ENCODE results near the gene FLCN.

Gene FLCN

DNA sequence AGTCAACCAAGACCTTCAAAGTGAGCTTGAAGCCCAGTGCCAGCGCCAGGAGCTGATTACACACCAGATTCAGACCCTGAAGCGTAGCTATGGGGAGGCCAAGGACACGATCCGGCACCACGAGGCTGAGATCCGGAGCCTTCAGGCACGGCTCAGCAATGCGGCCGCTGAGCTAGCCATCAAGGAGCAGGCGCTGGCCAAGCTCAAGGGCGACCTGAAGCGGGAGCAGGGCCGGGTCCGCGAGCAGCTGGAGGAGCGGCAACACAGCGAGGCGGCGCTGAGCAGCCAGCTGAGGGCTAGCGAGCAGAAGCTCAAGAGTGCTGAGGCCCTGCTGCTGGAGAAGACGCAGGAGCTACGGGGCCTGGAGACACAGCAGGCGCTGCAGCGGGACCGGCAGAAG is 72.8 kb downstream of the FLCN start:
- DNase-seq: no peak
